Stomach (tissue), 4 donors: ENCODE results near the gene PRKCZ.

Experiments
- CTCF ChIP-seq, 7 experiments: fragments of 450-650 bp in 4 of 7; fragments of 200-600 bp in 3 of 7; sonication (generic) in 3 of 7; IDR thresholded peaks; one replicate each; pipeline ENCODE4 v1.5.1; 2016 to 2019; ENCODE audit warnings: antibody characterized with exemption in 7 of 7, control low read depth in 2 of 7, mild to moderate bottlenecking in 1 of 7
- EP300 ChIP-seq: sonication (generic); formaldehyde crosslinking; IDR thresholded peaks from one replicate; pipeline ENCODE4 v1.6.1; 2017; ENCODE audit warnings: antibody characterized with exemption
- POLR2A ChIP-seq, 4 donors: fragments of 450-650 bp; IDR thresholded peaks; one replicate each; pipeline ENCODE4 v1.6.1; 2016; ENCODE audit warnings: antibody characterized with exemption in 4 of 4, control low read depth in 2 of 4, mild to moderate bottlenecking in 1 of 4, moderate library complexity in 1 of 4

GRCh38 chr1:2172551-2173146, 122.4 kb downstream of the PRKCZ start:
- no peak for TF ChIP-seq POLR2A (IDR thresholded peaks at IDR 0.05)
- TF ChIP-seq CTCF (IDR thresholded peaks at IDR 0.05): no peak
- no peak for TF ChIP-seq EP300
